ENCODE measurements around the gene RWDD2A.
A peak's percentile ranks its signal among the peaks of the same experiment; 100 is the strongest.

RWDD2A gene

DNA sequence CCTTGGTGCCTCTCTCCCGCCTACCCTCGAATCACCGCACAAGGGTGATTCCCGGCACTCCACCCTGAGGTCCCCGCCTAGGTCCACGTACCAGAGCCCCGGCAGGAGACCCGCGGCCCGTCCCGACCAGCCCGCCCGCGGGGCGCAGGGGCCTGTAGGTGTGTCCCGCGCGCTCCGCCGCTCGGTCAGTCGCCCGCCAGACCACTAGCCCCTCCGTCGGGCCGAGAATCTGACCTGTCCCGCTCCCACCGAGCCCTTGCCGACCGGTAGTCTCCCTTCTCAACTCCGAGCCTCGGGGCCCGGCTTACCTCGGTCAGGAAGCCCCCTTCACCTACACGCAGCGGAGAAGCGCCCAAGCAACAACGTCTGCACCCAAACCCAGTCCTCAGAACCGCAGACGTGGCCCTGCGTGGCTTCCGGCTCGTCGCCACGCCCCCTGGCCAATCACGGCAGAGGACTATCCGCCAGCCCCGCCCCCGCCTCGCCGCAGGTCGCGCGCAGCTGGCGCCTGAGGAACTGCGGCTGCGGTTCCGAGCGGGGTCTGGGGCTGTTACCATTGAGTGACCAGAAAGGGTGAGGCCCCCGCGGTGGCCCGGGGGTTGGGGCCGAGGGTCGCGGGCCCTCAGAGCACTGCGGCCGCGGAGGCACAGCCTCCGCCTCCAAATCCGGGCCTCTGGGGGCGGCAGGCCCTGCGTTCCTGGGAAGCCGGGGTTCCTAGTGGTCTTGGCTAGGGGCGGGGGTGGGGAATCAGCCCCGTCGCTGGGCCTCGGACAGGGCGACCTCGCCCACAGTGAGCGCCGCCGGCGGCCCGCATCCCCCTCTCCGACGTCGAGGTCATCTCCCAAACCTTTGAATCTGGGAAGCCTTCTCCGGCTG is at the start of gene RWDD2A, which contains the start of gene PGM3:
RWDD2A (plus strand) TSS at position 487 of the 876 bp plus-strand sequence. CDS start 1,095 bp downstream, outside the sequence.
PGM3 (minus strand) TSS at position 395 of the 876 bp plus-strand sequence. CDS start 2,253 bp downstream, outside the sequence.
- ATAC-seq (ENCODE audit: insufficient read depth, low read depth) (peak; percentile 97), DNase-seq (peak; percentile 90)
- H3K4me1 ChIP-seq (ENCODE audit: insufficient read depth, low read length): peaks cover 34% of the 10 kb centered on the region
- no peaks in the 10 kb centered on the region for H4K20me1 ChIP-seq (ENCODE audit: insufficient read depth, low read length)
- peak within 1 kb of the TSS; percentile 86 for H3K9ac ChIP-seq (ENCODE audit: low read depth, low read length)
- peak within 1 kb of the TSS; percentile 79 for H3K27ac ChIP-seq (ENCODE audit: low read length)
- H2AFZ ChIP-seq (ENCODE audit: low read depth, low read length): peak within 1 kb of the TSS; percentile 92
- peaks cover 29% of the 10 kb centered on the region for H3K36me3 ChIP-seq (ENCODE audit: insufficient read depth, low read length)
- no peaks in the 10 kb centered on the region for H3K9me3 ChIP-seq (ENCODE audit: insufficient read depth, low read length, severe bottlenecking)
- peak within 1 kb of the TSS; percentile 93 for H3K4me2 ChIP-seq (ENCODE audit: insufficient read depth, low read length)
- no peaks in the 10 kb centered on the region for H3K27me3 ChIP-seq (ENCODE audit: insufficient read depth, low read length, poor library complexity)
- H3K79me2 ChIP-seq (ENCODE audit: insufficient read depth, low read length): peaks cover 19% of the 10 kb centered on the region
- H3K4me3 ChIP-seq (ENCODE audit: low read depth in 1 of 2, low read length in 2 of 2): peak within 1 kb of the TSS; percentile 74 to 88
- TF ChIP-seq CTCF (IDR thresholded peaks at IDR 0.05; ENCODE audit: borderline replicate concordance, extremely low read depth, low read length, poor library complexity, severe bottlenecking): no peak
- no peak for TF ChIP-seq EZH2 (IDR thresholded peaks at IDR 0.05; ENCODE audit: borderline replicate concordance, low read depth, low read length, severe bottlenecking)

- peaks cover 36% of the 10 kb centered on the region for H3K36me3 ChIP-seq (ENCODE audit: insufficient read depth, low read length)
- H3K4me3 ChIP-seq (ENCODE audit: low read depth in 1 of 2, low read length in 2 of 2): no peak overlapping the region
- H4K20me1 ChIP-seq (ENCODE audit: insufficient read depth, low read length): no peaks in the 10 kb centered on the region
- no peak overlapping the region for H3K27ac ChIP-seq (ENCODE audit: low read length)
- DNase-seq: no peak
- no peaks in the 10 kb centered on the region for H3K79me2 ChIP-seq (ENCODE audit: insufficient read depth, low read length)
- ATAC-seq (ENCODE audit: insufficient read depth, low read depth): no peak
- H3K27me3 ChIP-seq (ENCODE audit: insufficient read depth, low read length, poor library complexity): no peaks in the 10 kb centered on the region
- no peaks in the 10 kb centered on the region for H3K9me3 ChIP-seq (ENCODE audit: insufficient read depth, low read length, severe bottlenecking)
- no peak overlapping the region for H3K4me2 ChIP-seq (ENCODE audit: insufficient read depth, low read length)
- TF ChIP-seq EZH2 (IDR thresholded peaks at IDR 0.05; ENCODE audit: borderline replicate concordance, low read depth, low read length, severe bottlenecking): no peak
- no peak for TF ChIP-seq CTCF (IDR thresholded peaks at IDR 0.05; ENCODE audit: borderline replicate concordance, extremely low read depth, low read length, poor library complexity, severe bottlenecking)
- no peak overlapping the region for H2AFZ ChIP-seq (ENCODE audit: low read depth, low read length)
- H3K4me1 ChIP-seq (ENCODE audit: insufficient read depth, low read length): no peaks in the 10 kb centered on the region
- H3K9ac ChIP-seq (ENCODE audit: low read depth, low read length): no peak overlapping the region
Measured at GRCh38 chr6:83151114-83151513, 42.0 kb upstream of the RWDD2A start.

- H3K79me2 ChIP-seq (ENCODE audit: insufficient read depth, low read length): no peaks in the 10 kb centered on the region
- ATAC-seq (ENCODE audit: insufficient read depth, low read depth) (no peak), DNase-seq (no peak)
- H3K4me3 ChIP-seq (ENCODE audit: low read depth in 1 of 2, low read length in 2 of 2): no peak overlapping the region
- H3K9me3 ChIP-seq (ENCODE audit: insufficient read depth, low read length, severe bottlenecking): no peaks in the 10 kb centered on the region
- H3K4me1 ChIP-seq (ENCODE audit: insufficient read depth, low read length): no peaks in the 10 kb centered on the region
- H2AFZ ChIP-seq (ENCODE audit: low read depth, low read length): no peak overlapping the region
- no peak overlapping the region for H3K27ac ChIP-seq (ENCODE audit: low read length)
- no peak overlapping the region for H3K4me2 ChIP-seq (ENCODE audit: insufficient read depth, low read length)
- no peak for TF ChIP-seq EZH2 (IDR thresholded peaks at IDR 0.05; ENCODE audit: borderline replicate concordance, low read depth, low read length, severe bottlenecking)
- no peaks in the 10 kb centered on the region for H3K27me3 ChIP-seq (ENCODE audit: insufficient read depth, low read length, poor library complexity)
- no peaks in the 10 kb centered on the region for H4K20me1 ChIP-seq (ENCODE audit: insufficient read depth, low read length)
- peaks cover 44% of the 10 kb centered on the region for H3K36me3 ChIP-seq (ENCODE audit: insufficient read depth, low read length)
- H3K9ac ChIP-seq (ENCODE audit: low read depth, low read length): no peak overlapping the region
Measured at GRCh38 chr6:83152913-83153312, 40.2 kb upstream of the RWDD2A start.

- no peak overlapping the region for H3K4me2 ChIP-seq (ENCODE audit: insufficient read depth, low read length)
- no peak for DNase-seq
- no peak overlapping the region for H2AFZ ChIP-seq (ENCODE audit: low read depth, low read length)
Measured at GRCh38 chr6:83153883-83154521, 39.2 kb upstream of the RWDD2A start.

More at GRCh38 chr6:83153883-83154521, 39.2 kb upstream of the RWDD2A start:
- TF ChIP-seq CTCF (IDR thresholded peaks at IDR 0.05; ENCODE audit: borderline replicate concordance, extremely low read depth, low read length, poor library complexity, severe bottlenecking): no peak
- no peak for TF ChIP-seq EZH2 (IDR thresholded peaks at IDR 0.05; ENCODE audit: borderline replicate concordance, low read depth, low read length, severe bottlenecking)
- Histone ChIP-seq H3K9ac (ENCODE audit: low read depth, low read length) (no peak overlapping the region), H3K27ac (ENCODE audit: low read length) (no peak overlapping the region), H3K27me3 (ENCODE audit: insufficient read depth, low read length, poor library complexity) (no peaks in the 10 kb centered on the region), H3K9me3 (ENCODE audit: insufficient read depth, low read length, severe bottlenecking) (no peaks in the 10 kb centered on the region), H3K4me1 (ENCODE audit: insufficient read depth, low read length) (no peaks in the 10 kb centered on the region), H4K20me1 (ENCODE audit: insufficient read depth, low read length) (no peaks in the 10 kb centered on the region), H3K36me3 (ENCODE audit: insufficient read depth, low read length) (peaks cover 45% of the 10 kb centered on the region), H3K79me2 (ENCODE audit: insufficient read depth, low read length) (no peaks in the 10 kb centered on the region), H3K4me3 (ENCODE audit: low read depth in 1 of 2, low read length in 2 of 2) (no peak overlapping the region)
- no peak for ATAC-seq (ENCODE audit: insufficient read depth, low read depth)
